ENCODE data around the gene PEX7. TPM values are rescaled to one million over a fixed set of nuclear protein-coding genes. Genes with fewer than 3 reads are reported as not detected.

Gene PEX7
- total and polyA plus RNA-seq, 10 of the 15 experiments (the other 5 are each of a cell fraction or from before 2014, with no cell fraction given) = 0.58 to 12.4 (median 8.8) TPM

GRCh38 chr6:136772685-136773472 is 49.5 kb upstream of the PEX7 start (continued):
- peak; percentile 64 for TF ChIP-seq NR2F1 (conservative IDR thresholded peaks at IDR 0.05)
- TF ChIP-seq PAX8 (IDR thresholded peaks at IDR 0.05) = no peak
- TF ChIP-seq NBN (IDR thresholded peaks at IDR 0.05) = no peak
- no peak for TF ChIP-seq RELA (IDR thresholded peaks at IDR 0.05; ENCODE audit: borderline replicate concordance, partially characterized antibody)
- TF ChIP-seq BHLHE40 (IDR thresholded peaks at IDR 0.05; ENCODE audit: borderline replicate concordance in 1 of 2, low read depth in 2 of 2, low read length in 1 of 2) = peak; percentile 79 to 85
- peak; percentile 86 for TF ChIP-seq RAD51 (IDR thresholded peaks at IDR 0.05)
- TF ChIP-seq GABPA (IDR thresholded peaks at IDR 0.05; ENCODE audit: low read depth) = peak; percentile 28; the same call in 1 of the 2 replicates
- TF ChIP-seq MTA2 (IDR thresholded peaks at IDR 0.05; ENCODE audit: low read depth) = peak; percentile 95
- no peak for TF ChIP-seq SP1 (IDR thresholded peaks at IDR 0.05; ENCODE audit: low read depth, low read length)
- no peak for TF ChIP-seq ASH2L (IDR thresholded peaks at IDR 0.05; ENCODE audit: borderline replicate concordance, low read depth)
- no peak for TF ChIP-seq RB1 (IDR thresholded peaks at IDR 0.05; ENCODE audit: borderline replicate concordance)
- peak; percentile 85 for TF ChIP-seq ATF7 (IDR thresholded peaks at IDR 0.05; ENCODE audit: low read depth)
- TF ChIP-seq, protein P1, sequence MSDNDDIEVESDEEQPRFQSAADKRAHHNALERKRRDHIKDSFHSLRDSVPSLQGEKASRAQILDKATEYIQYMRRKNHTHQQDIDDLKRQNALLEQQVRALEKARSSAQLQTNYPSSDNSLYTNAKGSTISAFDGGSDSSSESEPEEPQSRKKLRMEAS (IDR thresholded peaks at IDR 0.05; ENCODE audit: low read depth, low read length) = no peak; the same call in 1 of the 2 replicates
- TF ChIP-seq SKIL (IDR thresholded peaks at IDR 0.05; ENCODE audit: low read depth, poor library complexity, severe bottlenecking) = peak; percentile 77
- TF ChIP-seq STAT3 (IDR thresholded peaks at IDR 0.05; ENCODE audit: low read depth, low read length) = peak; percentile 89; the same call in 1 of the 2 replicates
- TF ChIP-seq LARP7 (IDR thresholded peaks at IDR 0.05) = peak; percentile 20; the same call in 1 of the 2 replicates
- TF ChIP-seq ZNF592 (IDR thresholded peaks at IDR 0.05) = peak; percentile 84
- TF ChIP-seq NR2C2 (IDR thresholded peaks at IDR 0.05; ENCODE audit: borderline replicate concordance, control insufficient read depth, insufficient read length, low read depth) = no peak
- TF ChIP-seq TAF1 (IDR thresholded peaks at IDR 0.05; ENCODE audit: borderline replicate concordance, low read depth, low read length) = no peak
- peak; percentile 34; the same call in 1 of the 2 replicates for TF ChIP-seq TCF3 (IDR thresholded peaks at IDR 0.05; ENCODE audit: borderline replicate concordance, insufficient read depth, low read depth, low read length)
- TF ChIP-seq NR2C1 (IDR thresholded peaks at IDR 0.05) = no peak
- TF ChIP-seq MEF2A (IDR thresholded peaks at IDR 0.05; ENCODE audit: insufficient read depth, low read depth, low read length) = 0 out of 2 replicates have a peak, but pooled peaks have one; percentile 70
- peak; percentile 64; the same call in 1 of the 2 replicates for TF ChIP-seq ESRRA (IDR thresholded peaks at IDR 0.05; ENCODE audit: low read length)
